Nephron progenitor cell (in vitro differentiated cells): ENCODE measurements around the gene CPLX3.

Experiments
- DNase-seq: peaks from one replicate; pipeline ENCODE4 v3.0.0; 2021
- H3K27ac Mint-ChIP-seq: 2 replicates; pipeline ENCODE4 v1.8.0; 2021; ENCODE audit warnings: mild to moderate bottlenecking, moderate library complexity, mixed read lengths
- H3K27me3 Mint-ChIP-seq: 2 replicates; pipeline ENCODE4 v1.8.0; 2021; ENCODE audit warnings: mild to moderate bottlenecking, low read depth, mixed read lengths; ENCODE audit not compliant: poor library complexity
- H3K36me3 Mint-ChIP-seq: 2 replicates; pipeline ENCODE4 v1.8.0; 2021; ENCODE audit warnings: low read depth, mixed read lengths
- H3K4me1 Mint-ChIP-seq: 2 replicates; pipeline ENCODE4 v1.8.0; 2021; ENCODE audit warnings: mixed read lengths
- H3K4me3 Mint-ChIP-seq: 2 replicates; pipeline ENCODE4 v1.8.0; 2021; ENCODE audit warnings: mild to moderate bottlenecking, moderate library complexity, mixed read lengths
- H3K9me3 Mint-ChIP-seq: 2 replicates; pipeline ENCODE4 v1.8.0; 2021; ENCODE audit warnings: mild to moderate bottlenecking, moderate library complexity, mixed read lengths
- TF ChIP-seq, protein P1 (sequence below): fragments of 200-600 bp; sonication (generic); IDR thresholded peaks from 2 replicates; pipeline ENCODE4 v1.5.0; 2021; ENCODE audit warnings: antibody characterized with exemption

CPLX3 gene

GRCh38 chr15:74844319-74845207 lies 18.1 kb downstream of the CPLX3 start:
- no peak overlapping the region for H3K4me3 Mint-ChIP-seq

GRCh38 chr15:74845208-74845568 lies 18.8 kb downstream of the CPLX3 start:
- no peaks in the 10 kb centered on the region for H3K9me3 Mint-ChIP-seq
- no peak overlapping the region for H3K27ac Mint-ChIP-seq

More at GRCh38 chr15:74844319-74845207, 18.1 kb downstream of the CPLX3 start:
- TF ChIP-seq, protein P1, sequence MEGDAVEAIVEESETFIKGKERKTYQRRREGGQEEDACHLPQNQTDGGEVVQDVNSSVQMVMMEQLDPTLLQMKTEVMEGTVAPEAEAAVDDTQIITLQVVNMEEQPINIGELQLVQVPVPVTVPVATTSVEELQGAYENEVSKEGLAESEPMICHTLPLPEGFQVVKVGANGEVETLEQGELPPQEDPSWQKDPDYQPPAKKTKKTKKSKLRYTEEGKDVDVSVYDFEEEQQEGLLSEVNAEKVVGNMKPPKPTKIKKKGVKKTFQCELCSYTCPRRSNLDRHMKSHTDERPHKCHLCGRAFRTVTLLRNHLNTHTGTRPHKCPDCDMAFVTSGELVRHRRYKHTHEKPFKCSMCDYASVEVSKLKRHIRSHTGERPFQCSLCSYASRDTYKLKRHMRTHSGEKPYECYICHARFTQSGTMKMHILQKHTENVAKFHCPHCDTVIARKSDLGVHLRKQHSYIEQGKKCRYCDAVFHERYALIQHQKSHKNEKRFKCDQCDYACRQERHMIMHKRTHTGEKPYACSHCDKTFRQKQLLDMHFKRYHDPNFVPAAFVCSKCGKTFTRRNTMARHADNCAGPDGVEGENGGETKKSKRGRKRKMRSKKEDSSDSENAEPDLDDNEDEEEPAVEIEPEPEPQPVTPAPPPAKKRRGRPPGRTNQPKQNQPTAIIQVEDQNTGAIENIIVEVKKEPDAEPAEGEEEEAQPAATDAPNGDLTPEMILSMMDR, result no peak
- Mint-ChIP-seq H3K9me3 (no peaks in the 10 kb centered on the region), H3K36me3 (peaks cover 26% of the 10 kb centered on the region), H3K4me1 (peaks cover 48% of the 10 kb centered on the region), H3K27ac (peak overlapping the region; percentile 91), H3K27me3 (no peaks in the 10 kb centered on the region)
- DNase-seq, result no peak

GRCh38 chr15:74845581-74845980 lies 19.2 kb downstream of the CPLX3 start:
- Mint-ChIP-seq H3K27ac (no peak overlapping the region), H3K4me1 (peaks cover 40% of the 10 kb centered on the region), H3K4me3 (no peak overlapping the region), H3K27me3 (no peaks in the 10 kb centered on the region), H3K9me3 (no peaks in the 10 kb centered on the region), H3K36me3 (peaks cover 26% of the 10 kb centered on the region)
- TF ChIP-seq, protein P1, result no peak
- DNase-seq, result no peak

More at GRCh38 chr15:74845208-74845568, 18.8 kb downstream of the CPLX3 start:
- H3K4me1 Mint-ChIP-seq, result peaks cover 44% of the 10 kb centered on the region
- TF ChIP-seq, protein P1, result no peak
- DNase-seq, result no peak
- peaks cover 26% of the 10 kb centered on the region for H3K36me3 Mint-ChIP-seq
- H3K4me3 Mint-ChIP-seq, result no peak overlapping the region
- no peaks in the 10 kb centered on the region for H3K27me3 Mint-ChIP-seq

DNA sequence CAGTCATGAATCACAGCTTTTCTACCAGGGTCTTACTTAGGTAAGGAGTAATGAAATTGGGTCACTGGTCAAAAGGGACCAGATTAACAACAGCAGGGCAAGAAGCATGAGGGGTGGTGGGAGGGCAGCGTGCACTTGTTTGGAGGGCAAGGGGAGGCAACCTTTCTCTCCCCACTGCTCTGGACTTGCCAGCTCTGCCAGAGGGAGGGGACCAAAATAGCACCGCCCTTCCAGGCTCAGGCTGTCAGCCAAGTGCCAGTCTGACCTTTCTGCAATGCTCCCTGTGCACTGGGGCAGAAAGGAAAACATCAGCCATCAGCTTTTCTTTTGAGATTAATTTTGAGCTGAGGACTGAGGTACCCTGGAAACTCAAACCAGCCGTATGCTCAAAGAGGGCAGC lies 21.0 kb downstream of the CPLX3 start:
- peaks cover 31% of the 10 kb centered on the region for H3K36me3 Mint-ChIP-seq

DNA sequence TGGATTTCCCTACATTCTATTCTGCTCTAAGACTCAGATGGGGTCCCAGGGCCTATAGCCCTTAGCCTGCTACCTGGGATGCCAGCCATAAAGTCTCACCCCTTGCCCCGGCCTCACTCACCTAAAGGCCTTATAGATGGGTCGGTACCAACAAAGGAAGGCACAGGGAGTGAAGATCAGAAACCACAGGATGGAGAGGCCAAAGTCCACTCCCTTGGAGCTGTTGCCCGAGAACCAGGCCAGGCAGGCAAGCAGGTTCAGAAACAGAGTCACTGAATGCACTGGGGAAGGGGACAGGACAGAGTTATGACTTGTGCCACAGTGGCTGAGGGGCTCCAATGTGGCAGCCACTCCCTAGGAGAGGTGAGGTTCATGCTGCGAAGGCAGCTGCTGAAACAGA lies 24.0 kb downstream of the CPLX3 start:
- H3K9me3 Mint-ChIP-seq, result no peaks in the 10 kb centered on the region
- H3K27ac Mint-ChIP-seq, result no peak overlapping the region
- H3K27me3 Mint-ChIP-seq, result no peaks in the 10 kb centered on the region
- H3K4me3 Mint-ChIP-seq, result no peak overlapping the region
- peaks cover 9% of the 10 kb centered on the region for H3K4me1 Mint-ChIP-seq
- DNase-seq, result no peak
- TF ChIP-seq, protein P1, result no peak
- peaks cover 25% of the 10 kb centered on the region for H3K36me3 Mint-ChIP-seq

More for the DNA sequence above, 21.0 kb downstream of the CPLX3 start:
- Mint-ChIP-seq H3K9me3 (no peaks in the 10 kb centered on the region), H3K27ac (no peak overlapping the region), H3K4me1 (peaks cover 22% of the 10 kb centered on the region), H3K4me3 (no peak overlapping the region), H3K27me3 (no peaks in the 10 kb centered on the region)
- TF ChIP-seq, protein P1, result no peak
- no peak for DNase-seq

DNA sequence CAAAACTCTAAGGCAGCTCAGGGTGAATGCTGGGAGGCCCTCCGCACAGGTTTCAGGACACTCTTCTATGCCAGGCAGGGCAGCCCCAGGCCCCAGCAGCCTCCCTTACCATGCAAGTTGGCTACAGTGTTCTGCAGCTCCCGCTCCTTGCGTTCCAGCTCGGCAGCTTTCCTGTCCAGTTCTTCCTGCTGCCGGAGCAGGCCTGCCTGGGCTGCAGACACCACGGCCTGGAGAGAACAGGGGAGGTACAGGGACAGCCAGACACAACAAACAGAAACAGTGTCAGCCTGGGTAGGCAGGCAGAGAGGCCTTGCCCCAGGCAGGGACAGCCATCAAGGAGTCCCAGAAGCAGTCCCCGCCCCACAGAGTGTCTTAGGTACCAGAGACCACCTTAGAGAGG lies 25.5 kb downstream of the CPLX3 start:
- no peaks in the 10 kb centered on the region for H3K9me3 Mint-ChIP-seq
- peaks cover 11% of the 10 kb centered on the region for H3K4me1 Mint-ChIP-seq
- no peaks in the 10 kb centered on the region for H3K27me3 Mint-ChIP-seq
- TF ChIP-seq, protein P1, result no peak
- H3K27ac Mint-ChIP-seq, result no peak overlapping the region
- H3K4me3 Mint-ChIP-seq, result no peak overlapping the region
- DNase-seq, result no peak
- peaks cover 21% of the 10 kb centered on the region for H3K36me3 Mint-ChIP-seq
